ENCODE results near the gene HADHA. TPM values are rescaled to one million over a fixed set of nuclear protein-coding genes. Genes with fewer than 3 reads are reported as not detected.

Gene HADHA
- total and polyA plus RNA-seq, 2 donors (not counting 3 experiments of a cell fraction or from before 2014, with no cell fraction given): 79.4 to 158 TPM

DNA sequence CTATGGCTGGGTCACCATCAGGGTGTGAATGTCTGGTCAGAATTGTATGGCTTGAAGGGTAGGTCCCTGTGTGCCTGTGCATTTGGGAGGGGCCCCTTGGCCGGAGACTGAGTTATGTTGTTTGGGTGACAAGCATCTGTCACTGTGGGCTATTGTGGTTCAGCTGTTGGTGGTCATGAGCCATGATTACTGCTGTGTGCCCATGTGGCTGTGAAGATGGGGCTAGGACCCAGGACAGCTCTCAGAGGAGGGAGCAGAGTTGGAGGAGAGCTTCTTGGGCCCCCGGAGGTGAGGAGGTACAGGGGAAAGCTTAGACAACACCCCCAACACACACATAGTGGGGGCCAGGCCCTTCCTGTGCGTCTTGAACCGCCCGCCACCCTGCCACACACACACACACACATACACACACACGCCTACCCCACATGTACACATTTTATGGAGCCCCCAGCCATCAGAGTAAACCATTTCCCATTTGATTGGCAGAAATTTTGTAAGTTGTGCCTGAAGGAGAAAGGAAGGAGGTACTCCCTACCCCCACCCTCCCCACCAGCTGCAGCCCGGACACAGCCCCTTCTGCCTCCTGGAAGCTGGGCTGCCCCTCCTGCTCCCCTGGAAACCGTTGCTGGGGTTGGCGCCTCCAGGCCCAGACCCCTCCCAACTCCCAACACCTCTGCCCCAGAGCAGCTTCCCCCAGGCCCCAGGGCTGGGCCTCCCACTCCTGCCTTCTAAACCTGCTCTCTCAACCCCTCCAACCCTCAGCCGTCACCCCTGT lies 69.6 kb downstream of the HADHA start:
- H2AFZ ChIP-seq (ENCODE audit: low read depth, low read length): no peak overlapping the region
- intact Hi-C loops (cut with micrococcal nuclease) (no loop called here), dilution Hi-C loops (cut with MboI; ENCODE audit: extremely low pct_ligation_motif_present, low sequenced_read_pairs) (no loop called here)
- no peaks in the 10 kb centered on the region for H3K79me2 ChIP-seq (ENCODE audit: control insufficient read depth, insufficient read depth, low read length)
- H3K4me1 ChIP-seq (ENCODE audit: control insufficient read depth, extremely low read depth, insufficient read depth, low read length): peaks cover 7% of the 10 kb centered on the region
- peaks cover 11 to 17% of the 10 kb centered on the region in 2 experiments for H3K27me3 ChIP-seq (ENCODE audit: control insufficient read depth in 2 of 2, insufficient read depth in 2 of 2, low read length in 2 of 2)
- no peaks in the 10 kb centered on the region for H3K9me1 ChIP-seq (replicated peaks; ENCODE audit: control insufficient read depth, extremely low read depth, insufficient read depth, low read length)
- FAIRE-seq (no peak), DNase-seq (ENCODE audit: low read depth, low spot score) (no peak)
- H4K20me1 ChIP-seq (replicated peaks; ENCODE audit: control insufficient read depth, extremely low read depth, insufficient read depth, low read length): no peaks in the 10 kb centered on the region
- no peak overlapping the region for H3K27ac ChIP-seq (ENCODE audit: insufficient read depth, low read depth, low read length)
- TF ChIP-seq JUN (IDR thresholded peaks at IDR 0.05; ENCODE audit: borderline replicate concordance, insufficient read depth, insufficient read length, low read depth) (no peak), GATA2 (IDR thresholded peaks at IDR 0.05; ENCODE audit: insufficient read depth, insufficient read length, low read depth, low read length) (no peak), POLR2A (IDR thresholded peaks at IDR 0.05; ENCODE audit: low read depth, low read length) (no peak), FOS (IDR thresholded peaks at IDR 0.05; ENCODE audit: borderline replicate concordance, insufficient read depth, low read length) (no peak), EZH2 (IDR thresholded peaks at IDR 0.05; ENCODE audit: borderline replicate concordance, low read depth, low read length, severe bottlenecking) (no peak), POLR2AphosphoS5 (IDR thresholded peaks at IDR 0.05; ENCODE audit: insufficient read depth, low read depth, low read length) (no peak), MYC (IDR thresholded peaks at IDR 0.05; ENCODE audit: low read depth, low read length) (no peak)
- TF ChIP-seq, protein P1, sequence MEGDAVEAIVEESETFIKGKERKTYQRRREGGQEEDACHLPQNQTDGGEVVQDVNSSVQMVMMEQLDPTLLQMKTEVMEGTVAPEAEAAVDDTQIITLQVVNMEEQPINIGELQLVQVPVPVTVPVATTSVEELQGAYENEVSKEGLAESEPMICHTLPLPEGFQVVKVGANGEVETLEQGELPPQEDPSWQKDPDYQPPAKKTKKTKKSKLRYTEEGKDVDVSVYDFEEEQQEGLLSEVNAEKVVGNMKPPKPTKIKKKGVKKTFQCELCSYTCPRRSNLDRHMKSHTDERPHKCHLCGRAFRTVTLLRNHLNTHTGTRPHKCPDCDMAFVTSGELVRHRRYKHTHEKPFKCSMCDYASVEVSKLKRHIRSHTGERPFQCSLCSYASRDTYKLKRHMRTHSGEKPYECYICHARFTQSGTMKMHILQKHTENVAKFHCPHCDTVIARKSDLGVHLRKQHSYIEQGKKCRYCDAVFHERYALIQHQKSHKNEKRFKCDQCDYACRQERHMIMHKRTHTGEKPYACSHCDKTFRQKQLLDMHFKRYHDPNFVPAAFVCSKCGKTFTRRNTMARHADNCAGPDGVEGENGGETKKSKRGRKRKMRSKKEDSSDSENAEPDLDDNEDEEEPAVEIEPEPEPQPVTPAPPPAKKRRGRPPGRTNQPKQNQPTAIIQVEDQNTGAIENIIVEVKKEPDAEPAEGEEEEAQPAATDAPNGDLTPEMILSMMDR (IDR thresholded peaks at IDR 0.05; ENCODE audit: extremely low read depth in 1 of 2, insufficient read depth in 1 of 2, low read depth in 1 of 2, low read length in 2 of 2): no peak
- TF ChIP-seq, protein P2, sequence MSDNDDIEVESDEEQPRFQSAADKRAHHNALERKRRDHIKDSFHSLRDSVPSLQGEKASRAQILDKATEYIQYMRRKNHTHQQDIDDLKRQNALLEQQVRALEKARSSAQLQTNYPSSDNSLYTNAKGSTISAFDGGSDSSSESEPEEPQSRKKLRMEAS (IDR thresholded peaks at IDR 0.05; ENCODE audit: insufficient read depth, insufficient read length): no peak
- no peak overlapping the region for H3K4me3 ChIP-seq (replicated peaks in 1 of 3; ENCODE audit: insufficient read depth in 1 of 3, low read depth in 1 of 3, low read length in 3 of 3)
- POLR2A ChIA-PET: no interaction called here
- BruUV-seq (replicated peaks): no TSS peak
- CTCF ChIA-PET: interaction anchor here (1.2 to 1.7 kb wide), 2 partner anchors 9 to 10 kb away, joined by 3 to 12 read pairs; no protein-coding TSS in a partner anchor
- no peaks in the 10 kb centered on the region for H3K36me3 ChIP-seq (ENCODE audit: control insufficient read depth in 2 of 2, extremely low read depth in 1 of 2, insufficient read depth in 2 of 2, low read length in 2 of 2)
- H3K4me2 ChIP-seq (ENCODE audit: insufficient read depth, low read length): no peak overlapping the region
- H3K9me3 ChIP-seq (replicated peaks; ENCODE audit: control insufficient read depth, insufficient read depth, low read length): no peaks in the 10 kb centered on the region
- no peak overlapping the region for H3K9ac ChIP-seq (replicated peaks; ENCODE audit: extremely low read depth, insufficient read depth, low read length)
